HEK293T (cell line): ENCODE results near the gene UBA3.

Experiments
- ARNT ChIP-seq: fragments of 450-650 bp; IDR thresholded peaks from 2 replicates; pipeline ENCODE4 v1.6.1; 2017; ENCODE audit warnings: mild to moderate bottlenecking
- BHLHE40 ChIP-seq: fragments of 450-650 bp; IDR thresholded peaks from 2 replicates; pipeline ENCODE4 v1.6.1; 2016; ENCODE audit warnings: mild to moderate bottlenecking, moderate library complexity, borderline replicate concordance
- CTBP1 ChIP-seq: fragments of 450-650 bp; IDR thresholded peaks from 2 replicates; pipeline ENCODE4 v1.6.1; 2016; ENCODE audit warnings: borderline replicate concordance
- ELF4 ChIP-seq: fragments of 450-650 bp; IDR thresholded peaks from 2 replicates; pipeline ENCODE4 v1.6.1; 2017; ENCODE audit warnings: antibody characterized with exemption
- FOXA1 ChIP-seq: fragments of 450-650 bp; IDR thresholded peaks from 2 replicates; pipeline ENCODE4 v1.6.1; 2016; ENCODE audit warnings: mild to moderate bottlenecking
- FOXK2 ChIP-seq: fragments of 450-650 bp; IDR thresholded peaks from 2 replicates; pipeline ENCODE4 v1.6.1; 2016; ENCODE audit warnings: mild to moderate bottlenecking
- FOXM1 ChIP-seq: fragments of 450-650 bp; IDR thresholded peaks from 2 replicates; pipeline ENCODE4 v1.6.1; 2017; ENCODE audit warnings: mild to moderate bottlenecking, borderline replicate concordance
- HDGF ChIP-seq: fragments of 450-650 bp; IDR thresholded peaks from 2 replicates; pipeline ENCODE4 v1.6.1; 2017; ENCODE audit warnings: antibody characterized with exemption, borderline replicate concordance
- NFRKB ChIP-seq: fragments of 450-650 bp; IDR thresholded peaks from 2 replicates; pipeline ENCODE4 v1.6.1; 2016; ENCODE audit warnings: mild to moderate bottlenecking, moderate library complexity
- SP1 ChIP-seq: fragments of 450-650 bp; IDR thresholded peaks from 2 replicates; pipeline ENCODE4 v1.6.1; 2017
- SUZ12 ChIP-seq: fragments of 450-650 bp; IDR thresholded peaks from 2 replicates; pipeline ENCODE4 v1.6.1; 2016; ENCODE audit warnings: mild to moderate bottlenecking
- TARDBP ChIP-seq: fragments of 450-650 bp; IDR thresholded peaks from 2 replicates; pipeline ENCODE4 v1.6.1; 2016
- ZNF384 ChIP-seq: fragments of 450-650 bp; IDR thresholded peaks from 2 replicates; pipeline ENCODE4 v1.6.1; 2016
- TF ChIP-seq, protein P1 (sequence below): fragments of 450-650 bp; IDR thresholded peaks from 2 replicates; pipeline ENCODE4 v1.6.1; 2016

DNA sequence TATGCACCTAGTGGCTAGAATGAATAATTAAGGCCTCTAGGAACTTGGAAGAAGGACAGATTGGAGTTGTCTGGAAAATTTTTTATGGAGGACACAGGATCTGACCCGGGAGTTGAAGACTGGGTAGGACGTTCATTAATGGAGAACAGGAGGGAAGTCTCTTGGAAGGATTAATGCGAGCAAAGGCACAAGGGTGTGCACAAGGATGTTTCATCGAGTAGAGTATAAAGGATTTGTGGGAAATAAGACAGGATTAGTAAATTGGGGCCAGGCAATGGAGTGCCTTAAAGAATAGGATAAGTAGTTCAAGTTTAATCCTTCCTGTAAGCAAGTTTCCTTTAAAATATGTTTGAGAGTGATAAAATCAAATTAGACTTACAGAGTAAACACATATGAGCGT lies 27.7 kb upstream of the UBA3 start:
- TF ChIP-seq SP1 (no peak), FOXM1 (no peak), HDGF (no peak), ELF4 (no peak), FOXK2 (no peak), CTBP1 (no peak), TARDBP (no peak), ZNF384 (no peak), BHLHE40 (no peak), FOXA1 (no peak), NFRKB (no peak), ARNT (no peak), SUZ12 (no peak)
- TF ChIP-seq, protein P1, sequence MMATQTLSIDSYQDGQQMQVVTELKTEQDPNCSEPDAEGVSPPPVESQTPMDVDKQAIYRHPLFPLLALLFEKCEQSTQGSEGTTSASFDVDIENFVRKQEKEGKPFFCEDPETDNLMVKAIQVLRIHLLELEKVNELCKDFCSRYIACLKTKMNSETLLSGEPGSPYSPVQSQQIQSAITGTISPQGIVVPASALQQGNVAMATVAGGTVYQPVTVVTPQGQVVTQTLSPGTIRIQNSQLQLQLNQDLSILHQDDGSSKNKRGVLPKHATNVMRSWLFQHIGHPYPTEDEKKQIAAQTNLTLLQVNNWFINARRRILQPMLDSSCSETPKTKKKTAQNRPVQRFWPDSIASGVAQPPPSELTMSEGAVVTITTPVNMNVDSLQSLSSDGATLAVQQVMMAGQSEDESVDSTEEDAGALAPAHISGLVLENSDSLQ = no peak
